GM12878 (cell line): ENCODE measurements around the gene PCNX1. TPM values are rescaled to one million over a fixed set of nuclear protein-coding genes. Genes with fewer than 3 reads are reported as not detected.
A peak's percentile ranks its signal among the peaks of the same experiment; 100 is the strongest.

Experiments used
- ATAC-seq: fragments of 200-7000 bp; cut with Tn5 transposase; 3 replicates; pipeline ENCODE4 v1.9.1; 2020; ENCODE audit warnings: mild to moderate bottlenecking, moderate library complexity
- BruUV-seq: library from RNA; stranded (reverse); fragments of 400-500 nt; replicated peaks from 2 replicates; lab custom pipeline; 2021; lab: Mats Ljungman, UMichigan
- CTCF ChIA-PET: fragments of 300-600 bp; sonication (Branson Sonifier 250); formaldehyde crosslinking; extraction: SDS; loops from one replicate; lab custom pipeline; 2021; ENCODE audit warnings: inconsistent platforms; lab: Yijun Ruan, JAX
- POLR2A ChIA-PET: fragments of 350-600 bp; formaldehyde crosslinking; extraction: SDS; loops from one replicate; lab custom pipeline; 2021; ENCODE audit warnings: inconsistent platforms; lab: Charles Lee
- RAD21 ChIA-PET: fragments of 300-600 bp; sonication (Branson Sonifier 250); formaldehyde crosslinking; loops from one replicate; lab custom pipeline; 2023; ENCODE audit warnings: antibody characterized with exemption; ENCODE audit not compliant: unreplicated experiment; lab: Charles Lee
- SMC1A ChIA-PET: fragments of 300-600 bp; sonication (Branson Sonifier 250); formaldehyde crosslinking; loops from one replicate; lab custom pipeline; 2023; ENCODE audit not compliant: unreplicated experiment, uncharacterized antibody; lab: Charles Lee
- DNase-seq: peaks from one replicate; pipeline ENCODE4 v3.0.0-alpha.2; 2011; ENCODE audit warnings: low read depth, low spot score
- FAIRE-seq: peaks from 3 replicates; lab custom pipeline; 2011; peaks lifted over from hg19 to GRCh38; lab: Jason Lieb, UNC
- H2AFZ ChIP-seq: 2 replicates; pipeline ENCODE4 v1.6.0; 2011; ENCODE audit warnings: low read depth, low read length, control low read depth; ENCODE audit not compliant: control insufficient read depth
- H3K27ac ChIP-seq: 2 replicates; pipeline ENCODE4 v1.5.1; 2011; ENCODE audit warnings: control low read depth; ENCODE audit not compliant: control insufficient read depth, insufficient read depth
- H3K27me3 ChIP-seq, 2 experiments: replicated peaks in 1 of 2; 2 replicates each; pipeline versions ENCODE4 v1.6.0 to v1.6.1; 2011; ENCODE audit warnings: low read length in 1 of 2; ENCODE audit not compliant: control insufficient read depth in 2 of 2, insufficient read depth in 2 of 2
- H3K36me3 ChIP-seq, 2 experiments: 2 replicates each; pipeline ENCODE4 v1.5.1; 2011; ENCODE audit warnings: low read length in 1 of 2; ENCODE audit not compliant: control insufficient read depth in 2 of 2, insufficient read depth in 2 of 2
- H3K4me1 ChIP-seq: 2 replicates; pipeline ENCODE4 v1.6.1; 2011; ENCODE audit warnings: mild to moderate bottlenecking, low read length, moderate library complexity, mixed read lengths; ENCODE audit not compliant: control insufficient read depth, insufficient read depth
- H3K4me2 ChIP-seq: 2 replicates; pipeline ENCODE4 v1.6.0; 2011; ENCODE audit warnings: control low read depth; ENCODE audit not compliant: control insufficient read depth, insufficient read depth
- H3K4me3 ChIP-seq: fragments of 200-600 bp; sonication (generic); 2 replicates; pipeline ENCODE4 v1.5.1; 2016
- H3K79me2 ChIP-seq: 2 replicates; pipeline ENCODE4 v1.6.0; 2011; ENCODE audit warnings: low read length; ENCODE audit not compliant: control insufficient read depth, insufficient read depth
- H3K9ac ChIP-seq: 2 replicates; pipeline ENCODE4 v1.8.0; 2011; ENCODE audit warnings: low read length, control low read depth, mixed read lengths; ENCODE audit not compliant: control insufficient read depth, insufficient read depth
- H3K9me3 ChIP-seq: replicated peaks from 3 replicates; pipeline ENCODE4 v1.5.1; 2011; ENCODE audit warnings: mild to moderate bottlenecking, low read length; ENCODE audit not compliant: control insufficient read depth, insufficient read depth
- H4K20me1 ChIP-seq: 2 replicates; pipeline ENCODE4 v1.6.0; 2011; ENCODE audit not compliant: control insufficient read depth, insufficient read depth
- MYB ChIP-seq: fragments of 150-350 bp; IDR thresholded peaks from 2 replicates; pipeline ENCODE4 v1.6.1; 2014; ENCODE audit warnings: mild to moderate bottlenecking, low read depth, low read length, borderline replicate concordance
- RB1 ChIP-seq: fragments of 450-650 bp; formaldehyde crosslinking; IDR thresholded peaks from 2 replicates; pipeline ENCODE4 v1.6.1; 2017; ENCODE audit warnings: mild to moderate bottlenecking, borderline replicate concordance
- SMC3 ChIP-seq: IDR thresholded peaks from 2 replicates; pipeline ENCODE4 v1.6.1; 2011; ENCODE audit warnings: low read length, improper control_type of control experiment, borderline replicate concordance
- STAT1 ChIP-seq: fragments of 450-650 bp; conservative IDR thresholded peaks from 2 replicates; pipeline ENCODE4 v1.6.1; 2014; ENCODE audit warnings: antibody characterized with exemption, mild to moderate bottlenecking
- YBX1 ChIP-seq: fragments of 450-650 bp; IDR thresholded peaks from 2 replicates; pipeline ENCODE4 v1.6.1; 2016; ENCODE audit warnings: antibody characterized with exemption
- ZNF384 ChIP-seq: IDR thresholded peaks from 2 replicates; pipeline ENCODE4 v1.6.1; 2012; ENCODE audit warnings: low read depth, mild to moderate bottlenecking, low read length, improper control_type of control experiment, borderline replicate concordance
- ZNF622 ChIP-seq: fragments of 450-650 bp; IDR thresholded peaks from 2 replicates; pipeline ENCODE4 v1.6.1; 2017; ENCODE audit warnings: mild to moderate bottlenecking, inconsistent platforms
- WGBS: methylation state at CpG from one replicate; pipeline ENCODE4 v1.1.6; 2016; ENCODE audit warnings: low lambda C conversion rate; ENCODE audit not compliant: insufficient replicate concordance, insufficient coverage; ENCODE audit errors: missing lambda C conversion rate; 5-methylcytosine and 5-hydroxymethylcytosine counted together
- in situ Hi-C: fragments of 300-500 bp; cut with MboI; formaldehyde crosslinking; loops from 9 replicates; pipeline ENCODE4 v1.14.3; 2018; ENCODE audit warnings: mixed read lengths
- intact Hi-C: fragments of 100-400 bp; cut with micrococcal nuclease; formaldehyde crosslinking; loops from one replicate; pipeline ENCODE4 v1.14.2; 2022; ENCODE audit not compliant: unreplicated experiment
- polyA plus RNA-seq, 11 experiments: library from polyadenylated mRNA; depleted of rRNA in 4 of 11; unstranded in 6 of 11; stranded (reverse) in 5 of 11; fragments of >200 nt; fragmentation: Nextera tagmentation in 4 of 11; fragmentation: Illumina TruSeq in 1 of 11; extraction: Ambion mirVana in 4 of 11; extraction: Trizol in 1 of 11; gene quantifications; 1 replicate in 1 of 11; 2 replicates in 10 of 11; pipeline versions ENCODE4 v1.2.1 to v1.2.3, GENCODE V29; 2011 to 2016; ENCODE audit warnings: inconsistent platforms in 2 of 11, missing spikeins in 2 of 11, low read depth in 1 of 11
- total RNA-seq, 4 experiments: library from RNA; depleted of rRNA in 3 of 4; stranded (reverse); fragments of >200 nt in 3 of 4; fragmentation: Illumina TruSeq in 1 of 4; extraction: Trizol in 1 of 4; gene quantifications; 2 replicates each; pipeline versions ENCODE4 v1.2.1 to v1.2.3, GENCODE V29; 2013 to 2021
- TF ChIP-seq, protein P1 (sequence below): fragments of 450-650 bp; IDR thresholded peaks from 2 replicates; pipeline ENCODE4 v1.6.1; 2016; ENCODE audit warnings: mild to moderate bottlenecking, moderate library complexity, borderline replicate concordance
- TF ChIP-seq, protein P2 (sequence below): fragments of 450-650 bp; IDR thresholded peaks from 2 replicates; pipeline ENCODE4 v1.6.1; 2018; ENCODE audit warnings: borderline replicate concordance, mild to moderate bottlenecking; ENCODE audit not compliant: partially characterized antibody
- TF ChIP-seq, protein P3 (sequence below): fragments of 450-650 bp; IDR thresholded peaks from 2 replicates; pipeline ENCODE4 v1.6.1; 2014; ENCODE audit warnings: mild to moderate bottlenecking
- TF ChIP-seq, protein P4 (sequence below): fragments of 450-650 bp; IDR thresholded peaks from 2 replicates; pipeline ENCODE4 v1.6.1; 2016; ENCODE audit warnings: mild to moderate bottlenecking

The PCNX1 gene
- total and polyA plus RNA-seq, 10 of the 15 experiments (the other 5 are each of a cell fraction or from before 2014, with no cell fraction given) = 4.6 to 53.9 (median 20.5) TPM

DNA sequence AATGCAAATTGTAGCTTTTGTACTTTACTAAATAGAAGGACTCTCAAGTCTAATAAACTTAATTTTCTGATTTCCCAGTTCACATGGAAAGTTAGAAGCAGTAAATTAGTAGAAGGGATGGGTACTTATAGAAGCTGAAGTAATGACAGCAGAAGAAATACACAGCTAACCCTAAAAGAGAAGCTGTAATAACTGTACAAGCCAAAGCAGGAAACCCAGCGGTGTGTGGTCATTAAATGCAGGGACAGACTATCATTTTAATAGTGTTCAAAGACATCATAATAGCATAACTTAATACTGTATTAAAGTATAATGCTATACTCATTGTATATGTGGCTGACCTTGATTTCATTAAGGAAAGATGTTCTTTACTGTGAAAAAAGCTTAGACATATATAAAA lies 74.9 kb downstream of the PCNX1 start:
- Histone ChIP-seq H3K9ac (no peak overlapping the region), H3K27ac (no peak overlapping the region), H2AFZ (no peak overlapping the region; the same call in 1 of the 2 replicates), H3K27me3 (no peaks in the 10 kb centered on the region), H3K4me3 (no peak overlapping the region), H3K9me3 (no peaks in the 10 kb centered on the region), H3K36me3 (peaks cover 3 to 12% of the 10 kb centered on the region in 2 experiments; a peak in 3 of 4 replicates), H4K20me1 (no peaks in the 10 kb centered on the region), H3K4me1 (no peaks in the 10 kb centered on the region), H3K79me2 (no peaks in the 10 kb centered on the region), H3K4me2 (no peak overlapping the region)
- in situ Hi-C loops = no loop called here
- FAIRE-seq (peak; percentile 57), DNase-seq (no peak), ATAC-seq (no peak)
- SMC1A ChIA-PET = interaction anchor here (0.6 to 1.4 kb wide), 8 partner anchors 28 to 622 kb away, joined by 3 to 5 read pairs (median 3); no protein-coding TSS in a partner anchor
- POLR2A ChIA-PET = no interaction called here
- intact Hi-C loops = no loop called here
- no TSS peak for BruUV-seq
- no peak for TF ChIP-seq MYB
- TF ChIP-seq, protein P1, sequence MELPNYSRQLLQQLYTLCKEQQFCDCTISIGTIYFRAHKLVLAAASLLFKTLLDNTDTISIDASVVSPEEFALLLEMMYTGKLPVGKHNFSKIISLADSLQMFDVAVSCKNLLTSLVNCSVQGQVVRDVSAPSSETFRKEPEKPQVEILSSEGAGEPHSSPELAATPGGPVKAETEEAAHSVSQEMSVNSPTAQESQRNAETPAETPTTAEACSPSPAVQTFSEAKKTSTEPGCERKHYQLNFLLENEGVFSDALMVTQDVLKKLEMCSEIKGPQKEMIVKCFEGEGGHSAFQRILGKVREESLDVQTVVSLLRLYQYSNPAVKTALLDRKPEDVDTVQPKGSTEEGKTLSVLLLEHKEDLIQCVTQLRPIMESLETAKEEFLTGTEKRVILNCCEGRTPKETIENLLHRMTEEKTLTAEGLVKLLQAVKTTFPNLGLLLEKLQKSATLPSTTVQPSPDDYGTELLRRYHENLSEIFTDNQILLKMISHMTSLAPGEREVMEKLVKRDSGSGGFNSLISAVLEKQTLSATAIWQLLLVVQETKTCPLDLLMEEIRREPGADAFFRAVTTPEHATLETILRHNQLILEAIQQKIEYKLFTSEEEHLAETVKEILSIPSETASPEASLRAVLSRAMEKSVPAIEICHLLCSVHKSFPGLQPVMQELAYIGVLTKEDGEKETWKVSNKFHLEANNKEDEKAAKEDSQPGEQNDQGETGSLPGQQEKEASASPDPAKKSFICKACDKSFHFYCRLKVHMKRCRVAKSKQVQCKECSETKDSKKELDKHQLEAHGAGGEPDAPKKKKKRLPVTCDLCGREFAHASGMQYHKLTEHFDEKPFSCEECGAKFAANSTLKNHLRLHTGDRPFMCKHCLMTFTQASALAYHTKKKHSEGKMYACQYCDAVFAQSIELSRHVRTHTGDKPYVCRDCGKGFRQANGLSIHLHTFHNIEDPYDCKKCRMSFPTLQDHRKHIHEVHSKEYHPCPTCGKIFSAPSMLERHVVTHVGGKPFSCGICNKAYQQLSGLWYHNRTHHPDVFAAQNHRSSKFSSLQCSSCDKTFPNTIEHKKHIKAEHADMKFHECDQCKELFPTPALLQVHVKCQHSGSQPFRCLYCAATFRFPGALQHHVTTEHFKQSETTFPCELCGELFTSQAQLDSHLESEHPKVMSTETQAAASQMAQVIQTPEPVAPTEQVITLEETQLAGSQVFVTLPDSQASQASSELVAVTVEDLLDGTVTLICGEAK = no peak
- TF ChIP-seq, protein P2, sequence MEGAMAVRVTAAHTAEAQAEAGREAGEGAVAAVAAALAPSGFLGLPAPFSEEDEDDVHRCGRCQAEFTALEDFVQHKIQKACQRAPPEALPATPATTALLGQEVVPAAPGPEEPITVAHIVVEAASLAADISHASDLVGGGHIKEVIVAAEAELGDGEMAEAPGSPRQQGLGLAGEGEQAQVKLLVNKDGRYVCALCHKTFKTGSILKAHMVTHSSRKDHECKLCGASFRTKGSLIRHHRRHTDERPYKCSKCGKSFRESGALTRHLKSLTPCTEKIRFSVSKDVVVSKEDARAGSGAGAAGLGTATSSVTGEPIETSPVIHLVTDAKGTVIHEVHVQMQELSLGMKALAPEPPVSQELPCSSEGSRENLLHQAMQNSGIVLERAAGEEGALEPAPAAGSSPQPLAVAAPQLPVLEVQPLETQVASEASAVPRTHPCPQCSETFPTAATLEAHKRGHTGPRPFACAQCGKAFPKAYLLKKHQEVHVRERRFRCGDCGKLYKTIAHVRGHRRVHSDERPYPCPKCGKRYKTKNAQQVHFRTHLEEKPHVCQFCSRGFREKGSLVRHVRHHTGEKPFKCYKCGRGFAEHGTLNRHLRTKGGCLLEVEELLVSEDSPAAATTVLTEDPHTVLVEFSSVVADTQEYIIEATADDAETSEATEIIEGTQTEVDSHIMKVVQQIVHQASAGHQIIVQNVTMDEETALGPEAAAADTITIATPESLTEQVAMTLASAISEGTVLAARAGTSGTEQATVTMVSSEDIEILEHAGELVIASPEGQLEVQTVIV = no peak
- TF ChIP-seq, protein P3, sequence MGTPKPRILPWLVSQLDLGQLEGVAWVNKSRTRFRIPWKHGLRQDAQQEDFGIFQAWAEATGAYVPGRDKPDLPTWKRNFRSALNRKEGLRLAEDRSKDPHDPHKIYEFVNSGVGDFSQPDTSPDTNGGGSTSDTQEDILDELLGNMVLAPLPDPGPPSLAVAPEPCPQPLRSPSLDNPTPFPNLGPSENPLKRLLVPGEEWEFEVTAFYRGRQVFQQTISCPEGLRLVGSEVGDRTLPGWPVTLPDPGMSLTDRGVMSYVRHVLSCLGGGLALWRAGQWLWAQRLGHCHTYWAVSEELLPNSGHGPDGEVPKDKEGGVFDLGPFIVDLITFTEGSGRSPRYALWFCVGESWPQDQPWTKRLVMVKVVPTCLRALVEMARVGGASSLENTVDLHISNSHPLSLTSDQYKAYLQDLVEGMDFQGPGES = no peak
- TF ChIP-seq, protein P4, sequence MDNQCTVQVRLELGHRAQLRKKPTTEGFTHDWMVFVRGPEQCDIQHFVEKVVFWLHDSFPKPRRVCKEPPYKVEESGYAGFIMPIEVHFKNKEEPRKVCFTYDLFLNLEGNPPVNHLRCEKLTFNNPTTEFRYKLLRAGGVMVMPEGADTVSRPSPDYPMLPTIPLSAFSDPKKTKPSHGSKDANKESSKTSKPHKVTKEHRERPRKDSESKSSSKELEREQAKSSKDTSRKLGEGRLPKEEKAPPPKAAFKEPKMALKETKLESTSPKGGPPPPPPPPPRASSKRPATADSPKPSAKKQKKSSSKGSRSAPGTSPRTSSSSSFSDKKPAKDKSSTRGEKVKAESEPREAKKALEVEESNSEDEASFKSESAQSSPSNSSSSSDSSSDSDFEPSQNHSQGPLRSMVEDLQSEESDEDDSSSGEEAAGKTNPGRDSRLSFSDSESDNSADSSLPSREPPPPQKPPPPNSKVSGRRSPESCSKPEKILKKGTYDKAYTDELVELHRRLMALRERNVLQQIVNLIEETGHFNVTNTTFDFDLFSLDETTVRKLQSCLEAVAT = no peak
- no peak for TF ChIP-seq ZNF622
- no peak for TF ChIP-seq ZNF384
- TF ChIP-seq RB1 = no peak
- no peak for TF ChIP-seq SMC3
- TF ChIP-seq STAT1 = no peak
- no peak for TF ChIP-seq YBX1
- WGBS = 95% methylated on average over 1 of the region's 1 CpG
- CTCF ChIA-PET = interaction anchor here (0.8 to 1.6 kb wide), 4 partner anchors 9 to 161 kb away, joined by 3 to 5 read pairs (median 3); no protein-coding TSS in a partner anchor
- RAD21 ChIA-PET = interaction anchor here (1.5 kb wide), 1 partner anchor 10 kb away, joined by 4 read pairs; no protein-coding TSS in a partner anchor
